HG02623 (cell line): ENCODE results near the gene TMEM235.
"Not testable (repeated sequence)": the region's sequence is repeated elsewhere in the genome, so short reads cannot be mapped to it uniquely, and the experiment has no call there.

Source experiments
- ATAC-seq: cut with Tn5 transposase; IDR thresholded peaks from one replicate; pipeline ENCODE4 v1.9.1; 2021; ENCODE audit warnings: moderate library complexity; ENCODE audit not compliant: unreplicated experiment

TMEM235 gene

GRCh38 chr17:78252701-78253635 is 21.5 kb downstream of the TMEM235 start:
- no peak for ATAC-seq

GRCh38 chr17:78253636-78253945 is 22.2 kb downstream of the TMEM235 start:
- ATAC-seq, result not testable (repeated sequence)

- ATAC-seq, result peak; percentile 35
Measured at GRCh38 chr17:78253946-78254672, 22.7 kb downstream of the TMEM235 start.

GRCh38 chr17:78255029-78255656 is 23.7 kb downstream of the TMEM235 start:
- ATAC-seq, result no peak

- no peak for ATAC-seq
Measured at GRCh38 chr17:78255953-78256706, 24.7 kb downstream of the TMEM235 start.

GRCh38 chr17:78256707-78257591 is 25.5 kb downstream of the TMEM235 start:
- ATAC-seq, result no peak

- ATAC-seq, result no peak
Measured at GRCh38 chr17:78257810-78258322, 26.4 kb downstream of the TMEM235 start.

GRCh38 chr17:78258323-78259191 is 27.1 kb downstream of the TMEM235 start:
- no peak for ATAC-seq

GRCh38 chr17:78259192-78259554 is 27.7 kb downstream of the TMEM235 start:
- ATAC-seq, result no peak

GRCh38 chr17:78263063-78263735 is 31.8 kb downstream of the TMEM235 start:
- no peak for ATAC-seq

- ATAC-seq, result no peak
Measured at GRCh38 chr17:78263736-78264340, 32.4 kb downstream of the TMEM235 start.

GRCh38 chr17:78264590-78264989 is 33.2 kb downstream of the TMEM235 start:
- ATAC-seq, result no peak

GRCh38 chr17:78265121-78265520 is 33.7 kb downstream of the TMEM235 start:
- no peak for ATAC-seq

GRCh38 chr17:78266231-78266631 is 34.8 kb downstream of the TMEM235 start:
- ATAC-seq, result no peak

- ATAC-seq, result no peak
Measured at GRCh38 chr17:78266771-78267170, 35.3 kb downstream of the TMEM235 start.

- ATAC-seq, result no peak
Measured at GRCh38 chr17:78267253-78268073, 36.0 kb downstream of the TMEM235 start.
